HG03159 (cell line): ENCODE results near the gene OR2V2.

Experiments
- ATAC-seq: cut with Tn5 transposase; IDR thresholded peaks from one replicate; pipeline ENCODE4 v1.9.1; 2021; ENCODE audit warnings: mild to moderate bottlenecking, moderate library complexity; ENCODE audit not compliant: unreplicated experiment

The OR2V2 gene

DNA sequence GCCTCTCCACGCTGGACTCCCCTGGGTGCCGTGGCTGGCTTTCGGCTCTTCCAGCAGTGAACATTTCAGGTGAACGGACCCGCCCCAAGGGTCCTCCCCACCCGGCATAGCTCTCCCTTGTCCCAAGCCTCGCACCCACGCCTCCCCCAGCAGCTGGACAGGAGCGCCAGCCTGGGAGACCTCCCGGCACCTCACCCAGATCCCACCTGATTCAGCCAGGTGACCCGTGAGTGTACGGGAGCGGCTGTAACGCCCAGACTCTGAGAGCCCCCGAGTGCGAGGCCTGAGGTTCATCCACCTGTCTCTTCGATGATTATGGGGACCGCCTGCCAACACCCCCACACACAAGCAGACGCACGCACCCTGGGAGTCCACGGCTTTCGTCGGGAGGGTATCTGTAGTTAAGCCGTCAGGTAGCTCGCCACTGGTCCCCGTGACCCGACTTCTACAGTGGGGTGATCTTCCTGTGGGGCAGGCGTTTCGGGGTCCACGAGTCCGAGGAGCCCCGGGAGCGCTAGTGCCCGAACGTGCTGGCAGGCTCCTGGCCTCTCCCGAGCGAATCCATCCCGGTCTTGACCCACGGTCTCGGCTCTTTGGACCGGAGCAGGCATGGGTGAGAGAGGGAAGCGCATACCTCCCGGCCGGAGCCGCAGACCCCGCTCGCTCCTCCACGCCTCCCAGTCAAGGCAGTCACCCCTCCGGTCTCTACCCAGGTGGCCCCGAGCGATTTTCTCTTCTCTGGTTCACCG, 42.8 kb downstream of the OR2V2 start:
- ATAC-seq, result peak; percentile 2

DNA sequence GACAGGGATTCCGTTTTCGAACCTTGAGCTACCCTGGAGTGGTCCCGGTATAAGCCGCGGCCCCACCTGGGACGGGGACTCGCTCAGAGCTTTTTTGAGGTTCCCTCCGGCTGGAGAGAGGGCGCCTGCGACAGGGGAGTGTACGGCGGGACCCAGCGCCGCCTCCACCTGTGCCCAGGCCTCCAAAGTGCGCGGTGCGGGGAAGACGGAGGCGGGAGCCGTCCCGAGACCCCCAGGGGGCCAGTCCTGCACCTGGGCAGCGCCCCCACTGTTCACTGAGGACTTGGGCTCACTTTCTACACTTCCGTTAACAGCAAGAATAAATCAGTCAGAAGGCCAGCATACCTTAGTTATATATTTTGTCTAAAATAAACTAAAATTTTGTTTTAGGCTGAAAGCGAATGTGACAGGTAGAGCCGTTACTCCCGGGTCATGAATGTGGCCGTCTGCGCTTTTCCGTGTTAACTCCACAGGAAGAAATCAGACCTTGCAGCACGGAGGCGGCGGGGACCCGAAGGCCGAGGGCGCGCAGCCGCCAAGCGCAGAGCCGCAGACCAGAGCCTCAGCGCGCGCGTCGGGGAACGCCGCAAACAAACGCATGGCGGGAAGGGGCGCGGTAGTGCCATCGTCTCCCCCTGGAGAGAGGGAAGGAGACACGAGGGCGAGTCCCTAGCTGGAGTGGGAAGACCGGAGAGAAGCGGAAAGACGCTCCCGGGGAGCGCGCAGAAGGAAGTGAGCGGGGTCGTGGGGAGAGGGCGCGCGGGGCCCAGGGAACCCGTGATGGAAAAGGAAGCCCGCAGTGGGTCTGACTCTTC, 43.5 kb downstream of the OR2V2 start:
- ATAC-seq, result peak; percentile 5

DNA sequence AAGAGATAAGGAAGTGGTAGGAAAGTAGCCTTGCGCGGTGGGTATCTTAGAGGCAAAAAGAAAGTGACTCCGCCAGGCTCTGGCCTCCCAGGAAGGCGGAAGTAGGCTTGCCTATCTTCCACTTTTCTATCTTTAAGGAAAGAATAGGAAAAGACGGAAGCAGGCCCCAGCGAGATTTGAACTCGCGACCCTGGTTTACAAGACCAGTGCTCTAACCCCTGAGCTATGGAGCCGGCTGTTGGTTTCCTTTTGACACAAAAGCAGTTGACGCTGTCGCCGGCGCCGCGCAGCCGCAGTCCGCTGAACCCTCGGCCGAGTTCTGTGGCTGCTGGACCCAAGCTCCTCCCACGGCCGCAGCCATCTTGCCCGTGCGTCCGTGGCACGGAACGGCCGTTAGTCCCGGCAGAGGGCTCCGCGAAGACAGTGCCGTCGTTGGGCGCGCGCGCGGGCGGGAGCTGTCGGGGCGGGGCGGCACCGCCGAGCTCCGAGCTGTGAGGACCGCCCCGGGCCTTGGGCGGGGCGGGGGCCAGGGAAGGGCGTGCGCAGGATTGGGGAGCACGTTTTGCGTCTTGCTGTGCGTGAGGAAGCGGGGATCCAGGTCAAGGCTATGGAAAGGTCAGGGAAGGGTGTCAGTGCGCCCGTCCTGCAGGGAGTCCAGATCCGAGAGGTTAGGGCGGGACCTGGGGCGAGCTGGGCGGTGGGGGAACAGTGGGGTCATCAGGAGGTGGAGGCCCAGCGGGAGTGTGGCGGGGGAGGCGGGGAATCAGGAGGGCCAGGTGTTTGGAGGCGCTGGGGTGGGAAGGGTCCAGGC, 44.3 kb downstream of the OR2V2 start:
- ATAC-seq, result peak; percentile 51

DNA sequence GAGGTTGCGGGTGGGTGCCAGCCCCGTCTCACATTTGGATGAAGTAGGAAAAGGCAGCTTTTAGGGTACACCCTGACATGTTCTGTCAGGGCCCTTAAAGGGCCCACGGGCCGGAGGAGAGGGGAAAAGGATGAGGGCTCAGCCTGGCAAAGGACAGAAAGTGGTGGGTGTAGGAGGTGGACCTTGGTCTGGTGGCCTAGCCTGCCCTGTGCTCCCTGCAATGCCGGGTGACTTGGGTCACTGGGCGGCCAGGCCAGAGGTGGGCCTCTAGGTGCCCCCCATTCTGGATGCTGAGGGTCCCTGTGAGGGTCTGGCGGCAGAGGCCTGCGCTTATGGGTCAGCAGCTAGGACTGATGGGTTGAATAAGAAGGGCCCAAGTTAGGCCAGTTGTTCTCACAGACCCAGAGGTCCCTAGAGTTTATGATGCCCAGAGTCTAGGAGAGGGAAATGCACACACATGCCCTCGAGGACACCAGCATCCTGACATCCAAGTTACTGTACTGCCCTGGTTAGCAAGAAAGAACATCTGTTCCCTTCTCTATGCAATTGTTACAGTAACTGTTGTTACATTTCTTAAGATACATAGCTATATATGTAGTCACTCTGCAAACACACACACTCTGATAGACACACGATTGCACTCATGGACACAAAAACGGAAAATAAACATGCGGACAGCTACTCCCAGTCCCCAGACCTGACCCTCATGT, 45.1 kb downstream of the OR2V2 start:
- no peak for ATAC-seq

DNA sequence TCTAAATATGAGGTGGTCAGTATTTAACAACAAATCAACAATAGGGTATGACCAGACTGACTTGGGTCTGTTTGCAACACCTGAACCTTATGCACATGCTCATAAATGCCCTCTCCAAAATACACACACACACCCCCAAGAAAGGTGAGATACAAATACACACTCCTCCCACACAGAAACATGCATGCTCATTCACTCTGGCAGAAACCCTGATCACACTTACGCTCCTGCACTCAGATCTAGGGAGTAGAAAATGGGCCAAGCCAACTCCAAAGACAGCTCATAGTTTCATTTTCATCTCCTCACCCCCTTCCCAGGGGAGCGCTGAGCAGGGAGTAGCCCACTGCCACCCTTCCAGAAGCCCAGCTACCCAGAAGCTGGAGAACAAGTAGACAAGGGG, 46.3 kb downstream of the OR2V2 start:
- ATAC-seq, result no peak

DNA sequence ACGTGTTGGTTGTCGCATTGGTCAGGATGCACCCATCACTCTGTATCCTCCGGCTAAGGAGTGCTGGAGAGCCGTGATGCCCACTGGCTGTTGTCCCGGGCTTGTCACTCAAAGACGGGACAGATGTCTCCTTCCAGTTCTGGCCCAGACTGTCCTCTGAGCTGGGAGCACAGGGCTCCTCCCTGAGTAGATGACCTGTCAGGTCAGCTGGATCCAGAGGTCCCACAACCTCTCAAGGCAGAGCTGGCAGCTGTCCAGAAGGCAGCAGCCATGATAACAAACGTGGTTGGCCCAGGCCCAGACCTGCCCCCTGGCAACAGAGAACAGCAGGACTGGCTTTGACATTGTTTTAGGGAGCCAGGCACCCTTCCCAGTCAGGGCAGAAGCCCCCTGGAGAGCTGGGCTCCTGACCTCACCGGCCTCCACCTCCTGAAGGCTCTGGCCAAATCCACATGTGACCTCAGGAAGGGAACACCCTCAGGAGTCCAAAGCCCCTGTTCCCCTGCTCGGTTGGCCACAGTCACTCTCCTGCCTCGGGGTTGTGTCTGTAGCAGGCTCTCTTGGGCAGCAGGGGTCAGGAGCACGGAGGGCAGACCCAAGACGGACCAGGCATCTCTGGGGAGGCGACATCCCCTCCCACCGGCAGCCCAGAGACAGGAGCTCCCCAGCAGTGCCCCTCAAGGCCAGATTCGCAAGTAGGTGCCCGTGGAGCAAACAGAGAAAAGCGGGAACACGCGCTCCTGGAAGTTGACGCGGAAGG, 47.3 kb downstream of the OR2V2 start:
- ATAC-seq, result no peak

DNA sequence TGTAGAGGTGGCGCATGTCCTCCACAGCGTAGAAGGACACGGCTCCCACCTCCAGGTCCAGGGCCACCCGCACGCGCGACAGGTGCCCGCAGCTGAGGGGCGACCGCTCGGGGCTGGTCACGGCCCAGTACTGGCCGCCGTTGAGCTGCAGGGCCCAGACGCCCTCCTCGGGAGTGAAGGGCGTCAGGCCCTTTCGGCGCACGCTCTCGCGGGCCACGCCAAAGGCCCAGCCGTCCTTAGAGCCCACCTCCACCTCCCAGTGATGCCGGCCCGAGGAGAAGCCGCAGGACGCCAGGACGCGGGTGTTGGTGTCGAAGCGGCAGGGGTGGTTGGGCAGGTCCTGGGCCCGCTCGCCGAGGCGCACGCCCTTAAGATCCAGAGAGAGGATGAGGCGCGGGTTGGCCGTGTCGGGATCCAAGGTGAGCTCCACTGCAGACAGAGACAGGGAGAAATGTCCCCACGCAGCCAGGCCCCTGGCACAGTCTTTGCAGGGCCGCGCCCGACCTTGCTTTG, 47.9 kb downstream of the OR2V2 start:
- ATAC-seq, result no peak

DNA sequence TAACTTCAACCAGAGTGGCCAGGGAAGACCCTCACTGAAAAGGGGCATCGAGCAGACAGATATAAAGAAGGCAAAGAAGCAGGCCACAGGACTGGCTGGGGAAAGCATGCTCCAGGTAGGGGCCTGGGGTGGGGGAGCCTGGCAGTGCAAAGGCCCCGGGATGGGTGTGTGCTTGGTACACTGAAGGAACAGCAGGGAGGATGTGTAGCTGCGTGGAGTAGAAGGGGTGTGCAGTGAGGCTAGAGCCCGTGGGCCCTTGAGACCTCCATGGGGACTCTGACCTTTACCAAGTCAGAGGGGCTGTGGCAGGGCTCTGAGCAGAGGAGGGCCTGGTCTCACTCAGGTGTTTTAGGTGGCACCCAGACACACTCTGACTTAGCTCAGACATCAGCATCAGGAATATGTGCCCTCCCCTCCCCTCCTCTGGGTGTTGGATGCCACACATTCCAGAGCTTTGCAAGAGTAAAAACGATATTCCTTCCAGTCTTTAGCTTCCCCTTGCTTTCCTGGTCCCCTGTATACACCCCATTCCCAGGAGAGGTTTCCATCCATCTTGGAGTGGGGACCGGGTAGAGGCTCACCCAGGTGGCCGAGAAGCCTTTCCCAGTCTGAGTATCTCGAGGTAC, 50.1 kb downstream of the OR2V2 start:
- ATAC-seq, result no peak

DNA sequence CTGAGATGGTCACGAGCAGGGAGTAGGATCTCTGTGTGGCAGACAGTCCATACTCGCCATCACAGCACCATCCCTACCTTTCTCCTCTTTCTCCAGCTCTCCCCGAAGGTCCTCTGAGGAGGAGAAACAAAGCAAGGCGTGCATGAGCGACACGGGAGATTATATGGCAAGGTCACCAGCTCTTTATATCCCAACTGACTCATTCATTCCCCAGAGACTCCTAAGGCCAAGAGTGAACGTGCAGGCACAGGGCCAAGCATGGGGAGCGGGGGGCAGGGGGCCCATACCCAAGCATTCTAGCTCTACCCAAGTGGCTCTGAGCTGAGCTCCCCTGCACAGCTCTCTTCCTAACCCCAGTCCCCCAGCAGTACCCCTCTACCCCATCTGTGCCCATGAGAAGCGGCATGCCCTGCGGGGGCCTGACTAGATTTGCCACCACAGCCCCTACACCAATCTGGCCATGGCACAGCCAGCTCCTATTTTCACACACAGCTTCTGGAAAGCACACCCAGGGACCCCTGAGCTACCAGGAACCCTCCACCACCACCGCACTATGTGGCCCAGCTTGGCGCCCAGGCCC, 50.8 kb downstream of the OR2V2 start:
- ATAC-seq, result no peak

DNA sequence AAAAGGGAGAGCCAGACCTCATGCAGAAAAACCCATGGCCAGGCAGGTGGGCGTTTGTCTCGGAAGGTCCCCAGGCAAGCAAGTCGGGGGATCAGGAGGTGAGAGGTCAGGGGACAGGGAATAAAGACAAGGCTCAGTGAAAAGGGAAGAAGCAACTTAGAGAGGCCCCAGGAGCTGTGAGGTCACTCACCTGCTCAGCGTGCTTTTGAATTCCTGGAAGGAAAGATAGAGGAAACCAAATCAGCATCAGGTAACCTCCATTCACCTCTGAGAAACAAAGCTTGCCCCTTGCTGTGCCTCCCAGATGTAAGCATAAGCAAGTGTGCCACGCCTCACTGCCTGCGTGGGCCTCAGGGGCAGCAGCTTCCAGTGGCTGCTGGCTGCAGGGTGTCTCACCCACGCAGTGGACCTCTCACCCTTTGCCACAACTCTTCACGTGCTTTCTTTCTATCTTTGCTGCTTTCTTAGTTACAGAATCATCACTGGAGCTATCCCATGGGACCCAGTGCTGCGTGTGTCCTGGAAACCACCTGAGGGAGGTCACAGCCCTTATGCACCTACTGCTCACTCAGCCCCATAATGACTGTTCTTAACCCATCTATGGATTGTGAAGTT, 51.6 kb downstream of the OR2V2 start:
- peak; percentile 75 for ATAC-seq

DNA sequence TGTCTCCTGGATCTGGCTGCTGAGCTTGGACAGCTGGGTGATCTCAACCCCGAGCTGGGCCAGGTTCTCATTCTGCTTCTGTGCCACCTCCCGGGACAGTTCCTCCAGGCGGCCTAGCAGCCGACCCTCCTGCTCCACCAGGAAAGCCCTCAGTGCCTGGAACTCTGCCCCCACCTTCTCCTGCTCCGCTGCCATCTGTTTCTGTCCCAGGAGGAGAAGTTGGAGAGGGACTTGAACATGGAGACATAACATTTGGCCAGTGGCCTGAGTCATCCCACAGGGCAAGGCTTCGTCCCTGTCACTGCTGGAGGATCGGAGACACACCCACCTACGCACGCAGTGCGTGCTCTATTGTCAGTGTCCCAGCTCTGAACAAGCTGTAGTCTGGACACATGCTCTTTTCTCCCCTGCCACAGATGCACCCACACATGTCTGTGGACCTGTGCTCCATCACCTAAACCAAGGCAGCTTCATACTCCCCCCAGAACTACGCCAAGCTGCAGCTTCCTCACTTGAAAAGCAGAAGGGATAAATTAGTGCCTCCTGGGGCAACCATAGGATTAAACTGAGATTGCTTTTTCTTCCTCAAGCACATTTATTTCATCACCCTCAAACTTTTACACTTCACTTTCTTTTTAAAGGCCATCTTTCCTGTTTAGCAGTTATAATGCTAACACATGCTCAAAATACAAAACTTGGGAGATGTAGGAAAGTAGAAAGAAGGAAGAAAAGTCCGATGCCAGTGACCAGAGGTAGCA, 52.7 kb downstream of the OR2V2 start:
- no peak for ATAC-seq

DNA sequence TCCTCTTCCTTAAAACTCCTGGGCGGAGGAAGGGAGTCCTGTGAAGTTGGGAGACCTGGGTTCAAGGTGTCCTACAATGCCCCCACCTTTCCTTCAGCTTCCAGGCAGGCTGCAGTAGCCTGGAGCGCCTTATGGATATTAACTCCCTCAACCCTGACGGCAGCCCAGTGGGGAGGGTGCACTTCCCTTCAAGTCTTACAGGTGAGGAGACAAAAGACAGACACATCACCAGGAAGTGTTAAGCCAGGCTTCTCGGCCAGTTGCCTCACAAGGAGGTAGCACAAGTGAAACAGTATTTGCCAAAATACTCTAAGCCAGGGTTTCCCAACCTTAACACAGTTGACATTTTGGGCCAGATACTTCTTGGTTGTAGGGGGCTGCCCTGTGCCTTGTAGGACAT, 53.4 kb downstream of the OR2V2 start:
- no peak for ATAC-seq

DNA sequence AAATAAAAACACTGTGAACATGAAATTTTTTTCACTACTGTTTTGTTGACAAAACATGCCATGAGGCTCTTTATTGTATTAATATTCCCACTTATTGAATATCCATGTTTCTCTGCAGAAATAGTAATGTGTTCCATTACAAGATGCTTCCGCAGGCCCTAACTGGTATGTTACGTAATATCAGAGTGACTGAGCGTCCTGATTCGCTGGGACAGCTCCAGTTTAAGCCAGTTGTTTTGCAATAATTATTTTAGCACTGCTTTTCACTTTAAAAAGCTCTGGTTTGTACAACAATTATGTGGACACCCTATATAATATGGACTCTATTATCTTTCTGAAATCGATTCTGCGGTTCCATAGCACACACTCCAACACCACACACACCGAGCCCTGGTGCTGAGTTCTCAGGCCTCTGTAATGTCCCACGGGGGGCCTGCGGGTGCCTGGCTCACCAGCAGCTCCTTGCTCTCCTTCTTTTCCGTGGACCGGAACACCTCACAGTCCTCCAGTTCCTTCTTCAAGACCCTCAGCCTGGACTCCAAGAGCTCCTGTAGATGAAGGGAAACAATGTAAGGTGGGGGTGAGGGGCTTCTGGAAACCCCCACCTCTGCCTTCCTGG, 55.8 kb downstream of the OR2V2 start:
- no peak for ATAC-seq

DNA sequence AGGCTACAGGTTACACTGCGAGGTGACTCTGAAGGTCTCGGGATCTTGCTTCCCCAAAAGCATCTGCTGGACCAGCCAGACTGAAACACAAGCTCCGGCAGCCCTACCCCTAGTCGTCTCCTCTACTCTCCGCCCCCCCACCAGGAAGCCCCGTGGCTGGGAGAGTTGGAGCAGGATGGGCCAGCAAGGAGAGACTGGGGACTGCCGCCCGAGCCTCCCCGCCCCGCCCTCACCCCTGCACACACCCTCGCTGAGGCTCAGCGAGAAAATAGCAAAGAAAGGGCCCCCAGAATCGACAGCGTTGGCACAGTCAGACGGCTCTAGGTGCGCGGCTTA, 56.4 kb downstream of the OR2V2 start:
- ATAC-seq, result no peak

DNA sequence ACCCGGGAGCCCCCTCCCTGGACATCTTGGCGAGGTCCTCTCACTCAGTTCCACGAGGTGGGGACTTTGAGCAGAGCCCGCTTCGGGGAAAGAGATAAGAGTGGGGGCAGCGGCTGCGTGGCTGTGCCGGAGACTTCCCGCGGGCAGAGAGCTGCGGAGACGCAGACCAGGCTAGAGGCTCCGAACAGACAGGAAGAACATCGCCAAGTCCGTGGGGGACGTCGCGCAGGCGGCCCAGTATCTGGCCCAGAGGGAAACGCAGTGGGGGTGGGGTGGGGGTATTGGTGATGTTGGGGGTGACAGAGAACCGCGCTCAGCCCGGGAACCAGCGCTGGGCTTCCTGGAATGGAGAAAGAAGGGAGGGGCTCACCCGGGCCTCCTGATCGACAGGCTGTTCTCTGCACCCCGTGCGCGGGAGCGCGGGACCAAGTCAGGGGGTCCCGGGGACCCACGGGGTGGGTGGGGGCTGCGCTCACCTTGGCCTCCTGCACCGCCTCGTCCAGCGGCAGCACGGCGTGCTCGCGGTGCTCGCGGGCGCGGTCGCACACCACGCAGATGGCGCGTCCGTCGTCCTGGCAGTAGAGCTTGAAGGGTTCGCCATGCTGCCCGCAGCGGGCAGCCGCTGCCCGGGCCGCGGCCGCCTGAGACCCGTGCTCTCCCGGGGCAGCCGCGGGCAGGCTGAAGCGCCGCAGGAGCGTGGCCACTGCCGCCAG, 56.9 kb downstream of the OR2V2 start:
- no peak for ATAC-seq

DNA sequence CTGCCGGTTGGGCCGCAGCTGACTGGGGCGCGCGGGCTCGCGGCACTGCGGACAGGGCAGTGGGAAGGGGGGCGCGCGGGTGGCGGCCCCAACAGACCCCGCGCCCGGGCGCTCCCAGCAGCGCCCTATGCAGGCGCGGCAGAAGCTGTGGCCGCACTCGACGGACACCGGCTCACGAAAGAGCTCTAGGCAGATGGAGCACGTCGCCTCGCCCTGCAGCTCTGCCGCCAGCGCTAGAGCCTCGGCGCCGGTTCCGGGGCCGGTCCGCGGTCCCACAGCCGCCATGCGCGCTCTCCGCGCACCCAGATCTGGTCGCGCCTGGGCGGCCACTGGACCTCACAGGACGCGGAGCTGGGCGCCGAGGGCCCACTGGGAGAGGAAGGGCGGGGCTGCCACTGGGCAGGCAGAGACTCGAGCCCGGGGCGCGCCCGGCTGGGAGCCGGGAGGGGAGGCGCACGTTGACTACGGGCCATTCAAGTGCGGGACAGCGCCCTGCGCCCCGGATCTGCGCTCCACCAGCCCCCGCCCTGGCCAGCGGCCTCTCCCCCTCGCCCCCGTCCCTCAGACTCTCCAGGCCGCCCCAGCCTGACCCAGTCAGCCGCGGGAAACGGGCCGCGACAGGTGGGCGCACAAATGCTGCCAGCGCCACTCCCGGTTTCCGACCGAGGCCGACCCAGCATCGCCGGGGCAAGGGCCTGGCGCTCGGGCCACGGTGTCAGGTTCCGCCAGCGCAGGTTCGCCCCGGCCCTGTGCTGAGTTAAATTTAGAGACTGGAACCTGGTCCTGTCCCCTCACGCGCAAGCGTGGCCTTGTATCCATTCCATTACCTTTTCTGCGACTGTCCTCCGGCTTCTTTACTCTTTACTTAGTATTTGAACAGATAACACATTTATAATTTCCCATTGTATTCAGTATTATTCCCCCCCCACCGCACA, 57.7 kb downstream of the OR2V2 start, which contains the start of gene TRIM7:
TSS of gene TRIM7 (minus strand) at position 371 of the 935 bp plus-strand sequence. CDS start at position 285, 86 bp downstream.
- no peak for ATAC-seq
